ENCODE results near the gene MED16.
"Not testable (repeated sequence)": the region's sequence is repeated elsewhere in the genome, so short reads cannot be mapped to it uniquely, and the experiment has no call there.

The MED16 gene

DNA sequence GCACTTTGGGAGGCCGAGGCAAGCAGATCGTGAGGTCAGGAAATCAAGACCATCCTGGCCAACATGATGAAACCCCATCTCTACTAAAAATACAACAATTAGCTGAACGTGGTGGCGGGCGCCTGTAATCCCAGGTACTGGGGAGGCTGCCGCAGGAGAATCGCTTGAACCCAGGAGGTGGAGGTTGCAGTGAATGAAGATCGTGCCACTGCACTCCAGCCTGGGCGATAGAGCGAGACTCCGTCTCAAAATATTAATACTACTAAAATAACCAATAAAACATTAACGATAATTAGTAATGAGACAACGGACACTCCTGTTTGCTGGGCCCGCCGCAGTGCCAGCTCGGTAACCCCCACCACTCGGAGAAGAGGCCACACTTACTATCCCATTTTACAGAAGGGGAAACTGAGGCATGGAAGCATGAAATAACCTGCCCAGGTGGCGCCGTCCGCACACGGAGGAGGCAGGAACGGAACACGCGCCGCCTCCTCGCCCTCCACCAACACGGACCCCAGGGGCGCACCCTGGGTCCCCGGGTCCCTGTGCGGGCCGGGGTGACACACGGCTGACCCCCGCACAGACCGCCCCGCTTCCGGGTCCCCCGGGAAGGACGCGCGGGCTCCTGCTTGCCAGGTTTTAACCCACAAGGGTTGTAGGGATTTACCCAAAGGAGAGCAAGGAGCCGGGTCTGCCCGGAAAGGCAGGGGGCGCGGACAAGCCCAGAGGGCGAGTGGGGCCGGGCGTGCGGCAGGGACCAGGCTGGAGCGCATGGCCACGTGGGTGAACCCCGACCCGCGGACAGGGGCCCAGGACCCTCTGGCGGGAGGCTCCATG lies 18.4 kb upstream of the MED16 start:
- DNase-seq, result no peak

DNA sequence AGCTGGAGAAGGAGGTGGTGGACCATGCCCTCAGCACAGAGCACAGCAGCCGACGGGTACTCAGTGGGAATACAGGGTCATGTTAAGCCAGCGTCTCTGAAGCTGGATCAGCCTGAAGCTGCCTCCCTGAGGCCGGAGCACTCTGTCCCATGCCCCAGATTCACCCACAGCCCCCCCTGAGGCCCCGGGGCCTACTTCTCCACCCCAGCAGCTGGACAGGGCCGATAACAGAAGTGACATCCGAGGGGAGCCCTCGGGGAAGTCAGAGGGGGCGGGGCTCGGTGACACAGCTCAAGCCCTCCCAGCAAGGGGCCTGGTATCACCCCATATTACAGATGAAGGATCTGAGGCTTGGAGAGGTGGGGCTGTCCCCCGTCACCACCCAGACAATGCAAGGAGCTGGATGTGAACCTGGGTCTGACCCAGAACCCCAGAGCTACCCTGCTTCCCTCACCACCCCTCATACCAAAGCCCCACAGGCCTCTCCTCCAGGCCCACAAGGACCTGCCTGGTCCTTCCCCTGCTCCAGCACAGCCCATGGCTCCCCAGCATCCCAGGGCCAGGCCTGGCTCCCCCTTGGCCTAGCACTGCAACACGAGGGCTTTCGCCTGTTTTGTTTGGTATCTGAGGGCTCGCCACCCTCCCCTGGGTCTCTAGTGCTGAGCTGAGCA lies 14.3 kb upstream of the MED16 start:
- DNase-seq, result no peak

DNA sequence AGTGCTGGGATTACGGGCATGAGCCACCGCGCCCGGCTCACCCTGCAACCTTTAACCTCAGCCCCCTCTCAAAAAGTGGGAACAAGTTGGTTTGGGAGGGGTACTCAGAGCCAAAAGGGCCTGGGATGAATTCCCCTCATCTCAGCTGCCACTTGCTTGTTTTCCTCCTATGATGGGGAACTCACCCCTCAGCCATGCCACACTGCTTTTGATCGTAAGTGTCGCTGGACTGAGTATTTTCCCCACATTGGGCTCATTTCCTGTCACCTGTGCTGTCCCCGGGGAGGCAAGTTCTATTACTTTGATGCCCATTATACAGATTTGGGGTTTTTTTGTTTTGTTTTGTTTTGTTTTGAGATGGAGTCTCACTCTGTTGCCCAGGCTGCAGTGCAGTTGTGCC lies 13.5 kb upstream of the MED16 start:
- DNase-seq, result no peak

DNA sequence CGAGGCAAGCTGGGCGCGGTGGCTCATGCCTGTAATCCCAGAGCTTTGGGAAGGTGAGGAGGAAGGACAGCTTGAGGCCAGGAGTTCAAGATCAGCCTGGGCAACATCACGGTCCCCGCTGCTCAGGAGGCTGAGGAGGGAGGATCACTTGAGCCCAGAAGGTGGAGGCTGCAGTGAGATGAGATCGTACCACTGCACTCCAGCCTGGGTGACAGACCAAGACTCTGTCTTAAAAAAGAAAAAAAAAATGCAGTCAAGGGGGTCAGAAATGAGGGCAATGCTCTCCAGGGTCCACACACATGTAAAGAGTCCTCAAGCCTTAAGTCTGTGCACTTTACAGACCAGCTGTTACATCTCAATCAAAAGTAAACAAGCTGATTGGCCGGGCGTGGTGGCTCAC lies 11.6 kb upstream of the MED16 start:
- no peak for DNase-seq

DNA sequence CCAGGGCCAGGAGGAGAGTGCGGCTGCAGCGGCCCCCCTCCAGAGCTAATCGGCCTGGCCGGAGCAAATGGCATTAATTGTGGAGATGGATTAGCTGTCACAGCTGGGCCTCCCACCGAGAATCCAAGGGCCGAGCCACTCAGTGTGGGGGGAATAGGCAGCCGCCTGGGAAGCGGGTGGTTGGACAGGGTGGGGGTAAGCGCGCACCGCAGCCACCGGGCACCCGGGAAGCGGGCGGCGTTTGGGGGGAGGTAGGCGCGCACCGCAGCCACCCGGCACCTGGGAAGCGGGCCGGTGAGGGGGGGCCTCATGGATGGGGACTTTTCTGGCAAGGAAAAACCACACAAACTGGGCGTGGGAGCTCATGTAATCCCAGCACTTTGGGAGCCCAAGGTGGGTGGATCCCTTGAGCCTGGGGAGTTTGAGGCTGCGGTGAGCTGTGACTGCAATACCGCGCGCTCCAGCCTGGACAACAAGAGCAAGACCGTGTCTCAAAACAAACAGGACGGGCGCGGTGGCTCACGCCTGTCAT lies 10.3 kb upstream of the MED16 start:
- DNase-seq, result no peak

DNA sequence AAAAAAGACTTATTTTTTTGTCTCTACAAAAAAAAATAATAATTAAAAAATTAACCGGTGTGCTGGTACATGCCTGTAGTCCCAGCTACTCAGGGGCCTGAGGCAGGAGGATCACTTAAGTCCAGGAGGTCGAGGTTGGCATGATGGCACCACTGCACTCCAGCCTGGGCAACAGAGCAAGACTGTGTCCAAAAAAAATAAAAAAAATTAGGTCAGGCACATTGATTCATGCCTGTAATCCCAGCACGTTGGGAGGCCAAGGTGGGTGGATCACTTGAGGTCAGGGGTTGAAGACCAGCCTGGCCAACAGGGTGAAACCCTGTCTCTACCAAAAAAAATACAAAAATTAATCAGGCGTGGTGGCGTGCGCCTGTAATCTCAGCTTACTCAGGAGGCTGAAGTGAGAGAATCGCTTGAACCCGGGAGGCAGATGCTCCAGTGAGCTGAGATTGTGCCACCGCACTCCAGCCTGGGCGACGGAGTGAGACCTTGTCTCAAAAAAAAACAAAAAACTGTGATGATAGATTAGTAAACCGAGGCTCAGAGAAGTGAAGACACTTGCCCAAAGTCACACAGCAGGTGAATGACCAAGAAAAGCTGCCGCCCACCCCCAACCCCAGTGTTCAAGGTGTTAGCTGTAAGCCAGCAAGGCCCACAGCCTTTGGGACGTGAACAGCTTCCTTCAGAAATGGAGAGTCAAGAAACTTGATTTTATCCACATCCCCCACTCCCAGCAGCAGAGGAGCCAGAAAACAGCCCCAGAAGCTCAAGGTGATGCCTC lies 9.6 kb upstream of the MED16 start:
- no peak for DNase-seq

DNA sequence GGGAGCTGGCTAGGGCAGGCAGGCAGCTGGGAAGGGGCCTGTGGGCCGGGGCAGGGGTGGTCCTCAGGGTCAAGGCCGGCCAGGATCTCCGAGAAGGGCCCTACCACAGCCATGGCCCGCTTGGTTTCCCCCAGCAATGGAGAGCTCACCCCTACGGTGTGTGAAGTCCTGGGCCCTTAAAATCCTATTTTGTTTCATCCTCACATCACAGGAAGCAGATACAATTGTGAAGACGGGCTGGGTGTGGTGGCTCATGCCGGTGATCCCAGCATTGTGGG lies 9.0 kb upstream of the MED16 start:
- DNase-seq, result no peak

DNA sequence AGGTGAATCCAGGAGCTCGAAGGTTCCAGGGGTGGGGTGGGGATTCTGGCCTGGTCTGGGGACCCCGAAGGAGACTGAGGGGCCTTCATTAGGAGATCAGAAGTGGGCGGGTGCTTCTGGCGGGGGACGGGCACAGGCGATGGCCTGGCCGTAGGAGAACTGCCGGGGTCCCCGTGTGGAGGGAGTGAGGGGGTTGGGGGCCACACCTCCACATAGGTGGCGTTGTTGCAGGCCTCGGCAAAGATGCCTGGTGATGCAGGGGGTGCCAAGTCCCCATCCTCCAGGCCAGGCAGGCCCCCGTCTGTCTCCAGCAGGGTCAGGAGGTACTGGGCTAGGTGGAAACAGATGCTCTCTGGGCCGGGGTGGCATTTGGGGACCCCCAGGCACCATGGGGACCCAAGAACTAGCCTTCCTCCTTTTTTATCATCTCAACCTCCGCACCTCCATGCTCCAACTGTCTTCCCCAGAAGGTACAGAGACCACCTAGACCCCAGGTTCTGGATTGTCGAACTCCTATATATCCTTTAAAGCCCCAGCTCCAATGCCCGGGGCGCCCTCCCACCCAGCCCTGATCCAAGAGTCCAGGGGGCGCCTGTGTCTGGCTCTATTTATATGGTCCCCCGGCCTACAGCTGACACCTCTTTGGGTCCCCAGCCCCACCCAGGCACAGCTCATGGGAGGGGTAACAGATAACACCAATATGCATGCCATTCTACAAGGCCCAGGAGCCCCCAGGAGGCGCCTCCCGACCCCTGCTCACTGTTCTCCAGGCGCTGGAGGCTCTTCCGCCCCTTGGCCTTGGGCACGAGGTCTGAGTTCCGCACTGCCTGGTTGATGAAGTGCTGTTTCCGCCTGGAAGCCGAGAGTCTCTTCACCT lies 8.5 kb upstream of the MED16 start:
- DNase-seq, result no peak

DNA sequence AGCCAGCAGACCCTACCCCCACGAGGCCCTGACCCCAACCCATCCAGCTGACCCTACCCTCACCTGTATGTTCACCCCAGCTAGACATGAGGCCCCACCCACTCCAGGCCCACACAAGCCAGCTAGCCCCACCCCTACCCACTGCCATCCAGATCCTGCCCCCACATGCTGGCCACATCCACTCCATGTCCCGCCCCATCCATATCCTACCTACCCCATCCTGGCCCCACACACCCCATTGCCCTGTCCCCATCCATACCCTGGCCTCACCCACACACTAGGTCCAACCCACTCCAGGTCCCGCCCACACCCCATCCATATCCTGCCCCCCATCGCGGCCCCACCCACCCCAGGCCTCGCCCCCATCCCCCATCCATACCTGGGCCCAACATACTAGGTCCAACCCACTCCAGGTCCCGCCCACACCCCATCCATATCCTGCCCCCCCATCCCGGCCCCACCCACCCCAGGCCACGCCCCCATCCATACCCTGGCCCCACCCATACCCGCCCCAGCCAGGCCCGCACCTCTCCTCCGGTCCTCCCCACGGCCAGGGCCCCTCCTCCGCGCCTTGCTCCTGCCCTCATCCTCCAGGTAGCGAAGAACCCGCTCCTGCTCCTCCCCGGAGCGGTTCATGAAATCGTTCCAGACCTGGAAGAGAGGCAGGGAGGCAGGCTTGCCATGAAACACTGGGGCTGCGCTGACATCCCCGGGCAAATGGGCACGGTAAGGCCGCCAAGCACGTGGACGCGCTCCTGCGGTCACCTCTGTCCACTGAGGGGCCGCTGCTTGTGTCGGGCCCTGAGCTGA lies 7.5 kb upstream of the MED16 start:
- no peak for DNase-seq

DNA sequence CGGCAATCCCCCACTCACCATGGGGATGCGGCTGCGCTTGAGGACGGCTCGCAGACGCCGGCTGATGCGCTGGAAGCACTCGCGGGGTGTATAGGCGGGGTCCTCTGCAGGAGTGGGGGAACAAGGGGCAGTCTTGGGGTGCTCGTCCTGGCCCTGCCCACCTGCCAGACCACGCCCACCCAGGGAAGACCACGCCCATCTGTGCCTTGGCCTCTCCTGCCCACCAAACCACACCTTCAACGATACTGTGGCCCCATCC lies 7.0 kb upstream of the MED16 start:
- DNase-seq, result no peak

DNA sequence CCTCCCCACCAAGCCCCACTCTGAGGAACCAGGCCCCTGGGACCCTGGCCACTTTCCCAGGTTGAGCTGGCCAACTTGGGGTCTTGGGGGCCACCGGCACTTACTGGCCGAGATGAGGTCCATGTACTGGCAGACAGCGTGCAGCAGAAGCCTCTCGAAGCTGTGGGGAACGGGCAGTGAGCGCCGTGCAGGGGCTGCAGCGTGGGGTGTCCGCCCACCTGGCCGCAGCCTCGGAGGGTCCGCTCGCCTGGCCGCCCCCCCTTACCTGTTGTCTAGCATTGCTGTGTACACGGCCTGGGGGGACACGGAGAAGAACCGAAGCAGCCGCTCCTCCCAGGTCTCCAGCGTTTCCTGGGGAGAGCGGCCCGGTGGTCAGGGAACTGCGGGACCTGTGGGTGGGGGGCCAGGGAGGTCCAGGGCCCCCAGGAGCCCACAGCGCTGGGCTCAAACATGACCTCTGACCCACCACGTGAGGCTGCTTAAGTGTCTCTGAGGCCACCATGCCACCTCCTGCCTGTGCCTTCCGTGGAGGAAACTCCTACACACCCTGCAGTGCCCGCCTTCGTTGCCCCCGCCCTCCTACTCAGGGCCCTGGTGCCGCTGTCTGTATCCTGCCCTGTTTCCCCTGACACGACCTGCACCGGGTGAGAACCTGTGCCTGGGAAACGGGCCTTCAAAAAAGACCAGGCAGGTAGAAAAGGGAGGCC lies 6.5 kb upstream of the MED16 start:
- no peak for DNase-seq

DNA sequence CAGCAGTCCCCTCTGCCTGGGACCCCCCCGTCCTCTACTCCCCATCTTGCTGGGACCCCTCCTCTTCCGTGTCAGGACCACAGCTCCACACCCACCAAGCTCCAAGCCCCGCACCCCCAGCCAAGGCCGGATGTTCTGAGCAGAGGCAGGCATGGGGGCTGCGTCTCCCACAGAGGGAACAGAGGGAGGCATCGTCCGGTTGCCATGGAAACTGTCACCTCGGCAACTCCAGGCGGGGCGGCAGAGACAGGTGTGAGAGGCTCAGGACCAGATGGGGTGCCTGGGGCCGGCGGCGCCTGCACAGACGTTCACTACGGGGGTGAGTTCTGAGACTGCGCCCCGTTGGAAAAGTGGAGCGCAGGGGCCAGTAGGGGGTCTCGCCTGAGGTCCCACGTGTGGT lies 5.7 kb upstream of the MED16 start:
- no peak for DNase-seq

DNA sequence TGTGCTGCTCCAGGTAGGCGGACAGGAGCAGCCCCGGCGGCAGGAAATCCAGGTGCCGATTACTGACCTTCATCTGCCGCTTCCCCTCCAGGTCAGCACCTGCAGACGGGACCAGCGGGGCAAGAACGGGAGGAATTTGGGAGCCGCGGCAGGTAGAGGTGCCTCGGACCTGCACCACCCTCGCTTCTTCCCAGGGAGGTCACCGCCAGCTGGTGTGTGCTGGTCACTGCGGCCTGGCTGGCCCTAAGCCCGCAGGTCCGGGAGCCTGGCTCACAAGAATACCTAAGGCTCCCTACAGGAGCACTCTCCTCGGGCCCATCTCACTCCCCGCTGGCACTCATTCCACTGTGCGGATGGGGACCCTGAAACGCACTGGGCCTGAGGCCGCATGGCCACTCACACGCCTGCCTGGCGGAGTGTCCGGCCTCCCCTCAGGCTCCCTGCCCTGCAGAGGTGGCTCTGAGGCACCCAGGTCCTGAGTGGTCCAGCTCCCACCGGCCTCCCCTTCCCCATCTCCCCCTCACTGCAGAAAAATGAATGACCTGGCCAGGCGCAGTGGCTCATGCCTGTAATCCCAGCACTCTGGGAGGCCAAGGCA lies 4.6 kb upstream of the MED16 start:
- DNase-seq, result no peak

DNA sequence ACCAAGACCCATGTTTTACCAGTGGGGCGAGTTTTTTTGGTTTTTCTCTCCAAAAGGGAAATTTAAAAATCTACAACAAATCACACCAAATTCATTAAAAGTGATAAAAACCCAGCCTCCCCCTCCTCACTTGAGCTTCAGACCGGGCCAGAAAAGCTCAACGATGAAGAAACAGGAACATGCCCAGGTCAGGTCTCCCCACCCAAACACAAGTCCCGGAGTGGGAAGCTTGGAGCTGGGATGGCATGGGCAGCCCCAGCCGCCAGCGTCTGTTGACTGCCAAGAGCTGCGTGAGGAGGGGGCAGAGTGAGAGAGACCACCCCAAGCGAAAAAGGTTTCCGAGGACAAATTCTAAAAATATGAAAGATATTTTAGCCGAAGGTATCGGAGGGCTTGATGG lies 4.0 kb upstream of the MED16 start:
- no peak for DNase-seq

DNA sequence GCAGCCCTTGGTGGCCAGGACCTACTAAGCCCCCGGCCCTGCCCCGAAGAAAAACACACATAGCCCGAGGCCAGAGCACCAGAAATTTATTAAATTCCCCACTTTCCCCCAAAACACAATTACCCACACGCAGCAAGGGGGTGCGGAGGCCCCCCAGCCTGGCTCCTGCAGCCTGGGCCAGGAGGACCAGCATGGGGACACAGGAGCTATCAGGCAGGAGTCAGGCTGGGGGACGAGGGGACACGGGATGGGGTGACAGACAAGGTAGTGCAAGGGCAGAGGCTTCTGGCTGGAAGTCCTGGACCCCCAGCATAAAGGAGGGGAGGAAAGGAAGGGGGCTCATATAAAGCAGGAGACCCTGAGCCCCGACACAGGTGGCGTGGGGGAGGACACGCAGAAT lies 3.4 kb upstream of the MED16 start:
- DNase-seq, result no peak

DNA sequence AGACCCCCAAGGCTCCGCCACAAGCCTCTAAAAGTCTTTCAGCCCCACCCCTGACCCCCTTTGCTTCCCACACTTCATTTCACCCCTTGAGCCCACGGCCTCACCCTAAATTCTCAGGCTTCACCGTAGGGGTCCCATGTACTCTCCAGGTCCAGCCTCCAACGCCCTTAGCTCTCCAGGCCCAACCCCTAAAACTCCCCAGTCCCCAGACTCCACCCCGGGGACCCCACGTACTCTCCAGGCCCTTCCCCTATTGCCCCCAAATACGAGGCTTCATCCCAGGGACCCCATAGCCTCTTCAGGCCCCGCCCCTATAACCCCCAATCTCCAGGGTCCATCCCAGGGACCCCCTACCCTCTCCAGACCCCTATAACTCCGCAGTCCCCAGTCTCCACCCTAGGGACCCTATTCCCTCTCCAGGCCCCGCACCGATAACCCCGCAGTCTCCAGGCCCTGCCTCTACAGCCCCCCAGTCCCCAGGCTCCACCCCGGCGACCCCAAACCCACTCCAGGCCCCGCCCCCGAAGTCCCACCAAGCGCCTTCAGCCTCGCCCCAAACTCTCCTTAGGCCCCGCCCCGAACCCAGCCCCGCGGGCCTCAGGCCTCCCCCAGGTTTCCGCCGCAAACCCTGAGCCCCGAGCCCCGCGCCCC lies 619 bp downstream of the MED16 start:
- no peak for DNase-seq

DNA sequence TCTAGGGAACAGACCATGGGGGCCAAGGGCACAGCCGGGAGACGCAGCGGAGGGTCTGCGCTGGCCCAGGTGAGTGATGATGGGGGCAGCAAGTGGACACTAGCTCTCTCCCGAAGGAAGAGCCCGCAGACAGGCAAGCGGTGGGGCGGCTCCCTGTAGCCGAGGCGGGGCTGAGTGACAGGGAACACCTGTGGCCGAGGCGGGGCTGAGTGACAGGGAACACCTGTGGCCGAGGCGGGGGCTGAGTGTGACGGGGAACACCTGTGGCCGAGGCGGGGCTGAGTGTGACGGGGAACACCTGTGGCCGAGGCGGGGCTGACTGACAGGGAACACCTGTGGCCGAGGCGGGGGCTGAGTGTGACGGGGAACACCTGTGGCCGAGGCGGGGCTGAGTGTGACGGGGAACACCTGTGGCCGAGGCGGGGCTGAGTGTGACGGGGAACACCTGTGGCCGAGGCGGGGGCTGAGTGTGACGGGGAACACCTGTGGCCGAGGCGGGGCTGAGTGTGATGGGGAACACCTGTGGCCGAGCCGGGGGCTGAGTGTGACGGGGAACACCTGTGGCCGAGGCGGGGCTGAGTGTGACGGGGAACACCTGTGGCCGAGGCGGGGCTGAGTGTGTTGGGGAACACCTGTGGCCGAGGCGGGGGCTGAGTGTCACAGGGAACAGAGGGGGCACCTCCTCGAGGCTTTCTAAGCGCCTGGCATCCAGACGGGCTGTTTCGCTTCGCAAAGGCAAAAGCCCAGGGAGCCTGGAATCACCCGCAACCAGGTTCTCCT lies 1.4 kb downstream of the MED16 start:
- not testable (repeated sequence) for DNase-seq

DNA sequence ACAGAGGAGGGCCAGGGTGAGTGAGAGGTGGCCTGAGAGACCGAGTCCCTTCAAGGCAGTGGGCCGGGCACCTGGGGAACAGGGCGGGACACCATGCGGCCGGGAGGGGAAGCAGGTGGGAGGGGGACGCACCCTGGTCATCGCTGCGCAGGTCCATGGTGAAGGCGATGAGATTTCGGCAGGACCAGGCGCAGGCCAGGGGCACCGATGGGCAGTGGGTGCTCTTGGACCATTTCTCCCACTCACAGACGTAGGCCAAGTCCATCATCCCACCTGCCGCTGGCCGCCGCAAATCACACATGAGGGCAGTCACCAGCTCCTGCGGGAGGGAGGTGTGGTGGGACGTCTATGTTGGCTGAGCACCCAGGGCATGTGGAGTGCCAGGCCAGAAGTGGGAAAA lies 2.2 kb downstream of the MED16 start:
- DNase-seq, result no peak

DNA sequence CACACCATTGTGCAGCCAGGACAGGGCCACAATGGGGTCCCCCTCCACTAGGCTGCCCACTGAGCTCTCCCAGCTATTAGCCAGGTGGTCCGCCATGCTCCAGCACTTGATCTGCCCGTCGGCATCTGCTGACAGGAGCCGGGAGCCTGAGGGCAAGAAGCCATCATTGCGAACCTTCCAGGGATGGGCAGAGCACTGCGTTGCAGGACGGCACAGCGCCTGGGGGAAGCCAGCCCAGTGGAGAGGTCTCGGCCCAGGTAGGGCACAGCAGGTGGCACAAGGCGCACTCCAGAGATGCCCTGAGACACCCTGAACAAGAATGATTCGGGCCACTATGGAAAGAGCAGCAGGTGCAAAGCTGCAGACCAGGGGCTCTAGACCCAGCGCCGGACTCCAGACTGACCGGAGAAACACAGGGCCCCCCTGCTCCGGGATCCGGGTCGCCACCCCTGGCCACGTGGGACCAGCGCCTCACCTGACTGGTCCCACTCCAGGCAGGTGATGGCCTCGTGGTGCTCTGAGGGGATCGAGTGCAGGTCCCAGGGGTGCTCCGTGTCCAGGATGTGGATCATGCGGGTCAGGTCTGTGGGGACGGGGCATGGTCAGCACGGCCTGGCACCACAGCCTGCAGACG lies 3.2 kb downstream of the MED16 start:
- DNase-seq, result no peak
